NCI-H748 (cell line): ENCODE measurements around the gene PHC2.

ENCODE experiments used
- DNase-seq: peaks from one replicate; lab custom pipeline; 2025; ENCODE audit not compliant: unreplicated experiment; lab: John Stamatoyannopoulos, UW

PHC2 gene

DNA sequence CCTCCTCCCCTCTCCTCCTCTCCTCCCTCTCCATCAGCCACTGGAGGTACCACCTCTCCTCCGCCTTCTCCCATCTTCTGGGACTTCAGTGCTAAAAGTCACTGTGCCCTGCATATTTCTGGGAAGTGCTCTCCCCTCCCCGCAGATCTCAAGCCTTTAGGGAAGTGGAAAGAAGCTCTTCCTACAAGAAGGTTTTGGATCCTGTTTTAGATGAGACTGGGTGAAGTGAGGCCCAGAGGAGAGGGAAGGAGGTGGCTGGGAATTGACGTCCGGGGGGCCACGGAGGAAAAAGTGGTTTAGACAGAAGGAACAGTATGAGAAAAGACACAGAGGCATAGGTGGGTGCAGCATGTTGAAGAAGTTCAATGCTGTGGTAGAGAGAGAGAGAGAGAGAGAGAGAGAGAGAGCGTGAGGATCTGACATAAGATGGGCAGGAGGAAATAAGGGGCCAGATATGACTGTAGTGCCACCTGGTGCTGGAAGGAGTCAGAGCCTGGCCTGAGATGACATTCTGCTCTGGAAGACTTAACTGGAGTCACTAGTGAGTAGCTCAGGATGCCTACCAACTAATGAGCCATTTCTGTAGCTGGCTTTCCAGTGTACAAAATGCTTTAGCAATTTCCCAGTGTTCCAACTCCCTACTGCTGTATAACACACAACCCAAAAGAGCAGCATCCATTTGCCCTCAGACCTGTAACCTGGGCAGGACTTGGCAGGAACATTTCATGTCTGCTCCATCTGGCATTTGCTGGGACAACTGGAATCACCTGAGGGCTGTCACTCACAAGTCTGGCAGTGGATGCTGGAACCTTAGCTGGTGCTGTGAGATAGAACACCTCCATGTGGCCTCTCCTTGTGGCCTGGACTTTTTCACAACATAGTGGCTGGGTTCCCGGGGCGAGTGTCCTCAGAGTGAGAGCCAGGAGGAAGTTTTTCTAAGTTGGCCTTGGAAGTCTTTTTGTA, 24.9 kb upstream of the PHC2 start:
- peak; percentile 9 for DNase-seq

GRCh38 chr1:33454646-33455282, 23.9 kb upstream of the PHC2 start:
- peak; percentile 14 for DNase-seq

DNA sequence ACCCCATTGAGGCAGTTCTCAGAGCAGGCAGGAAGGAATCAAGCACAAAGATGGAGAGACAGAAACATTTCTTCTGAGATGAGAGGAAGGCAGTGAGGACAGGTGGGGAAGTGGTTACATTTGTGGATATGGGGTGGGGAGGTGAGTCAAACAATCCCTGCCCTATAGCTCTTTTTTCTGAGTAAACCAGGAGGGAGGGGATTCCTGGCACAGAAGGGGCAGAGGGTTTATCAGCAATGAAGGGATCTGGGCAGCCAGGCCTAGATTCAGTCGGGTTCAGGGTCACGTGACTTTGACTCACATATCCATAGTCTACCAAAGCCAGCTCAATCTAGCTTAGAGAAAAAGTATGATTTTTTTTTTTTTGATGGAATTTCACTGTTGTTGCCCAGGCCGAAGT, 15.7 kb upstream of the PHC2 start:
- DNase-seq: no peak

DNA sequence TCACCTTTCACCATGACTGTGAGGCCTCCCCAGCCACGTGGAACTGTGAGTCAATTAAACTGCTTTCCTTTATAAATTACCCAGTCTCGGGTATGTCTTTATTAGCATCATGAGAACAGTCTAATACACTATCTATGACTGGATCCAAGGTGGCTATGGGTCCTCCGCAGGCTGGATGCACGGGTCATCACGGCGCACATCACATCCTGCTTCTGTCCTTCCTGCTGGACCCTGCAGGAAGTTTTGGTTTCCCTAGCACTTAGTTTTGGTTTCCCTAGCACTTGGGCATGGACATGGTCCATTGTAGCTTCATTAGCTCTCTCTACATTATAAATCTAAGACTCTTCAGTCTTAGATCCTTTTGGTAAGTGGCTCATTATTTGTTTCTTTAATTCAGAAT, 14.2 kb upstream of the PHC2 start:
- DNase-seq: no peak

GRCh38 chr1:33443705-33444180, 12.8 kb upstream of the PHC2 start:
- no peak for DNase-seq

DNA sequence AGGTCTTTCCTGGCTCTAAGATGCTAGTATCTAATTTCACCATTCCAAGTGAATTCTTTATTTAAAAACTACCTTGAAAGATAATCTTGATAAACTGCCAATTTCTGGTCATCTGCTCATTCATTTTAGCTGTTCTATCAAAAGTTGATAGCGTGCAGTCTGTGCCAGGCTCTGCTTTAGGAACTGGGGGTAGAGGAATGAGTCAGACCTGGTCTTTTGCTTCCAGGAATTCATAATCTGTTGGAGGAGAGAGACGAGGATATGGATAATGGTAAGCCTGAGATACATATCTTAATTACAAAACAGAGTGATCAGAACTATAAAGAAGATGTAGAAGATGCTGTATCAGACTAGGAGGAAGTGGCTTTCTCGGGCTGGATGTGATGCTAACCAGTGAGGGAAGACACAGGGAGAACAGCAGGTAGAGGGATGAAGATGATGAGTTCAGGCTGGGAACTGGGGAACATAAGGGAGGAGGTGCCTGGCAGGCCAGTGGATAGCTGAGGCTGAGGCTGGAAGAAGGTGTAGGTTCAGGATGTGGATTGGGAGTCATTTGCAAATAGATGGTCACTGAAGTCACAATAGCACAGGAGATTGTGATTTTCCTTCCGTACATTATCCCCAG, 12.3 kb upstream of the PHC2 start:
- DNase-seq: no peak

DNA sequence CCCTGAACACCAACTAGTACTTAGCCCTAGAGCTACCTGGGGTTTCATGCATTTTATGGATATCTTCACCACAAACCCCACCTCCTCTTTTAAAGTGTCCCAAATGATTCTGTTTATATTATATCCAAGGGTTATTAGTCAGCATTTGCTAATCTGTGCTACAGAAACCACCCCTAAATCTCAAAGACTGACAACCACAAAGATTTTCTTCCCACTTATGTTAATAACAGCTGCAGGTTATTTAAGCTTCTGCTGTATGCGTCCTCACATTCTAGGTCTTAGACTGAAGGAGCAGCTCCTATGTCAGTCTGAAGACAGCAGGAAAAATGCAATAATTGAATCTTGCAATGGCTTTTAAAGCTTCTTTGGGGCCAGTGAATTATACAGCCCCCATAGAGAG, 11.2 kb upstream of the PHC2 start:
- no peak for DNase-seq

GRCh38 chr1:33441088-33441745, 10.3 kb upstream of the PHC2 start:
- peak; percentile 52 for DNase-seq

DNA sequence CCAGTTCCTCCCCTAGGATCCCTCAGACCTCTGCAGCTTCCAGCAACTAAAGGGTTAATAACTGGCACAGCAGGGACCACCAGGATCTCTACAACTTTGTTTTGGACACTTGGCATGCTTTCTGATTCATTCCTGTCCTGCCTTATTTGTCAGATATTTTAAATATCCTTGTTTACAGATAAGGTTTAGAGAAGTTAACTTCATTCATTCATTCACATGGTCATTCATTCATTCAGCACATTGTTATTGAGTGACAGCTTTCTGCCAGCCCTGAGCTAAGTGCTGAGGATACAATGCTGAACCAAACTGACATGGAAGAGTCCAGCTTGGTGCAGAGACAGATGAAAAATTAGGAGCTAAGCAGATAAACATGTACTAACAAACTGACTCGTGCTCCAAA, 8.8 kb upstream of the PHC2 start:
- DNase-seq: no peak

DNA sequence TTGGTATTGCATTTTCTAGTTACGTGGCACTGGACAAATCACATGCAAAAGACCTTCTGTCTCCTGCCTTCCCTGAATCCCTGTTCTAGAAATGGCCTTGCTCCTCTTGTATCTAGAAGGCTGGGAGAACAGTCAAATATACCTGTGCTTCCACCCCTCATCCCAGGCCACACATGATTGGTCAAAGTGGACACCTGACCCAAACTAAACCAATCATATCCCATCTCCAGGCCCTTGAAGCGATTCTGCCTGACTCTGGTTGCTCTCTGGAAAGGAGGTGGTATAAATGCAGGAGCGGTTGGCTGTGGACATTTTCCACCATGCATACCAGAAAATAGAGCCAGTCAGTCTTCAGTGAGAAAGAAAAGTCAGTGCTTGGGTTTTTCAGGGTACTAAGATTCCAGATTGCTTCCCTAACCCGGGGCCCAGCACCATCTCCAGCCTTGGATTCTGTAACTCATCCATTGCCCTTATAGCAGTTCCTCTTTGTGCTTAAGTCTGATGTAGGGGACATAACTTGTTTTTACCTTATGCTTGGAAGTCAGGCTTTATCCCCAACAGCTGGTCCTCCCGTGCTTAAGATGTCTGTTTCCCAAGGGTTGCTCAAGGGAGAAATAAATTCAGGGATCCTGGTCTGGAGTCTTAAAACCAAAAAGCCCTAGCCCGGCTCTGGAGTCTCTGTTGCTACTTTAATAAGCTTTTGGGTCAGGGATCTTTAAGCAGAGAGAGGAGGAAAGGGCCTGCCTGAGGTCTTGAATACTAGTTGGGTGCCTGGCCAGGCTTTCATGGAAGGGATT, 7.7 kb upstream of the PHC2 start:
- DNase-seq: no peak

GRCh38 chr1:33436557-33437285, 5.8 kb upstream of the PHC2 start:
- DNase-seq: no peak

- no peak for DNase-seq
Measured at GRCh38 chr1:33435096-33435820, 4.4 kb upstream of the PHC2 start.

- no peak for DNase-seq
Measured at GRCh38 chr1:33434363-33434750, 3.5 kb upstream of the PHC2 start.

DNA sequence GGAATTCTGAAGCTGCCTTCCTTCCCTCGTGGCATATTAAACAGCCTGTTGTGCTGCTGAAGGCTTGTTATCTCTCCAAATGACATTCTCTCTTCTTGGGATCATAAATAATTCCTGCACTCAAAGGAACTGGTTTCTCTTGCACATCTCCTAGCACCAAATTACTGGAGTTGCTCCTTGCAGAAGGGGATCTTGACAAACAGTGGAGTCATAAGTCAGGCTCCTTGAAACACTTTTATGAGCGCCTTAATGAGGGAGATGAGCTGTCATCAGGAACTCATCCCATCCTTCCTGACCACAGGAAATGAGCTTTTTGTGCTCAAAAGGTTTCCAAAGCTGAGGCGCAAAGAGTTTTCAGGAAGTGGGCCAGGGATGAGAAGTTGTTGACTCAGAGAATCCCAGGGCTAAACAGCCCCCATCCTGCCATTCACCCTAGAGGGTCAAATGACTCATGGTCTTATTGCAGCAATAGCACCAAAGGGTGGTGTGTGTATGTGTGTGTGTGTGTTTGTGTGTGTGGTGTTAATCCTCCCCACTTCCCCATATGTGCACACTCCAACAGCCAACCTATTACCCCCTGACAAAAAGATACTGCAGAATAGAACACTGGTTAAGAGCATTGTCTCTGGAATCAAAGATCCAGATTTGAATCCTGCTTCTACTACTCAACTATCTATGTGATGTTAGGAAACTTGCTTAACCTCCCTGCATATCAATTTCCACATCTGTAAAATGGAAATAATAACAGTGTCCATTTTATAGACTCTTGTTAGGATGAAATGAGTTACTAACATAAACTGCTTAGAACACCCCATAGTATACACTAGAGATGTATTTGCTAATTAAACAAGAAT, 2.8 kb upstream of the PHC2 start:
- no peak for DNase-seq

- peak; percentile 46 for DNase-seq
Measured at GRCh38 chr1:33429856-33430691, 821 bp downstream of the PHC2 start.

DNA sequence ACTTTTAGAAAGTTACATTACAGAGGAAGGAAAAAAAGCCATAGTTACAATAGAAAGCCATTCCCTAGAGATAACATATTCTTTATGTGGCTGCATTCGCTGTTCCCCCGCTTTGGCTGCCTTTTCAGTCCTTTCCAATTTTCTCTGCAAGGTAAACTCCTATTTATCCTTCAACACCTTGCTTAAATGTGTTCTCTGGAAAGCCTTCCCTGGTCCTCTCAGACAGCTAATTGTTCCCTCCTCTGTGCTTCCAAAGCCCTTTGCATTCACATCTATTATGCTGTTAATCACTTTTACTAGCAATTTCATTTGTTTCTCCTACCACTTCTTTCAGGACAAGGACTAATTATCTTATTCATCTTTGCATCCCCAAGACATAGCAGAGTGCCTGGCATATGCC, 1.6 kb downstream of the PHC2 start:
- peak; percentile 0 for DNase-seq

DNA sequence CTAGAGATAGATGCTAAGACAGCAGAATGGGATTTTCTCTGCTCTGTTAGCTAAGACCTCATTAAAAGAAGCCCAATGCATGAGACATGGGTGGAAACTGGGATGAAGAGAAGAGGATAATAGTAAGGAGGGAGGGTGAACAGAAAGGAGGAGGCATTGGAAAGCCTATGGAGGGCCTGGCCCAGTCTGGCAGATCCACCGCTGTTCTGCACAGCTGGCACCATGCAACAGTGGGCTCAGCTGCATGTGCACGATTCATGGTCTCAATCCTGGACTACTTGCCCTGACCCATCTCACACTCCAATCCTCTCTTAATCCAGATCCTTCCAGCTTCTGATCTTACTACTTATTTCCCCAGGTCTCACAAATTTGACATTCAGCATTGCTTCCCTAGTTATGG, 2.2 kb downstream of the PHC2 start:
- DNase-seq: no peak
